Activated CD8-positive, alpha-beta memory T cell treated with anti-CD3 and anti-CD28 coated beads for 4 hours (primary cell): ENCODE data around the gene TNS4.
A peak's percentile ranks its signal among the peaks of the same experiment; 100 is the strongest.

Experiments used
- DNase-seq, 2 donors: peaks; one replicate each; pipeline ENCODE4 v3.0.0-alpha.2; 2020; ENCODE audit warnings: low read depth in 2 of 2

Gene TNS4

DNA sequence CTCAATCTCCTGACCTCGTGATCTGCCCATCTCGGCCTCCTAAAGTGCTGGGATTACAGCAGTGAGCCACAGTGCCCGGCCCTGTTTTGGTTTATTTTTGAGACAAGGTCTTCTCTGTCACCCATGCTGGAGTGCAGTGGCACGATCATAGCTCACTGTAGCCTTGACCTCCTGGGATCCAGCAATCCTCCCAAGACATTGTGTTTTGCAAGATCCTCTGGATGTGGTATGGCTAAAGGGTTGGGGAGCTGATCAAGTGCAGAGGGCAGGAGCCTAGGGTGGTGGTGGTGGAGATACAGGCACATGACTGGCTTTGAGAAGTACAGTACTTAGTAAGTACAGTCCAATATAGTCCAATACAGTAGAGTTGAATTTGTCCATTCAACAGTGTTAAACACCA, 16.6 kb upstream of the TNS4 start:
- no peak for DNase-seq

DNA sequence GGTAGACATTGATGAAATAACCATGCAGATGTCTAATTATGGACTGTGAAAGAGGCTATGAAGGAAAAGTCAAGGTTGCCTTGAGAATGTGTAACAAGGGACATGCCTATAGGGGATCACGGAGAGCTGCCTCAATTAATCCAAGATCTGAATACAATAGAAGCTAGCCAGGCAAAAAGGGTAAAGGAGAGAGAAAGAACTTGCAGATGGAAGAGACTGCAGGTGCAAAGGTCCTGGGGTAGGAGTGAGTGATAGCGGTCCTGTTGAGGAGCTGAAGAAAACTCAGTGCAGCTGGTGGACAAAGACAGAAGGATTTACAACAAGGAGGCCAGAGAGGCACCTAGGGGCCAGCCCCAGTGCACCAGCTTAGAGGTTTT, 15.9 kb upstream of the TNS4 start:
- no peak for DNase-seq

DNA sequence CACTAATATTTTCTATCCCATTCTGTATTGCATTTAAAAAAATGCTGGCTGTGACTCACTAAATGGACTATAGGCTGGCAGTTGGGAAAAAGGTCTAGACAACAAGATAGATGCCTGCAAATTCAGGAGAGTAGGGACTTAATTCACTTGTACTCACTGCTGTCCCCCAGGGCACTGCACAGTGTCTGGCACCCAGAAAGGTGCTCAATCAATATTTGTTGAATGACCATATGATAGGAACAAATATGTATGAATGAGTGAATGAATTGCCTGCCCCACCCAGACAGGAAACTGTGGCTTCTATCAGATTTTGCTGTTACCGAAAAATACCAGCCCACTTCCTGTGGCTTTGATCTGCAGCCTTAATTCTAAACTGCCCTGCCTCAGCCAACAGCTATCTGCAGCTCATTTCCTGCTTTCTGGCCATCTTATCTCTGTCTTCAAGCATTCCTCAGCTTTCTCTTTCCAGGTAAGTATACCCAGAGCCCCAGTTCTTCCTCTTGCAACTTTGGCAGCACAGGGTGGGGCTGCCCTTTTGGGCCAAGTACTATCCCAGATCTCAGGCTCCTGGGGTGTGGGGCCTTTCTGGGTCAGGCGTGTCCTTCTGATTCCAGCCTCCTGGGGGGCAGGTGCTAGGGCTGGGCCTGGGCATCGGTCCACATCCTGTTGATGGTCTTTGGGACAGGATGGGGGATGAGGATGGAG, 15.3 kb upstream of the TNS4 start:
- DNase-seq, result peak; percentile 43 to 62

DNA sequence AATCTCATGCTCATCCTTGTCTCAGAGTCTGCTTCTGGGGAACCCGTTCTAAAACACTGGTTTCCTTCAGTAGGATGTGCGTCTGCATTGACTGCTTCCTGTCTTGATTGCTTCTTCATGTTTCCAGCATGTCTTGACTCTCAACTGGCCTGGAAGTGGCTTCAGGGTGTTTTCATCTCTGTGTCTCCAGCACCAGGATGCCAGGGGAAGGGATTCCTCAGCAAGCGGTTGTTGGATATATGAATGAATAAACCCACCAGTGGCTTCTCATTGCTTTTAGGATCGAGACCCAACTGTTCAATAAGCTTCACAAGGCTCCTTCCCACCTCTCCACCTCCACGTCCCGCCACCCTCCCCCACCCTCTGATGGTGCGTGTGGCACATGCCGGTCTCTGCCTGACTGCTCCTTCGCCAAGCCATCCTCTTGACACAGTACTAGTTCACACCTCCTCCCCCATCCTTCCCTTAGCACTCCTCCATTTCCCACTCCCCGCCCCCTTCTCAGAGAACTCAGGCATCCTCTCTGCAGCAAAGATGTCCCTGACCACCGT, 14.1 kb upstream of the TNS4 start:
- no peak for DNase-seq

DNA sequence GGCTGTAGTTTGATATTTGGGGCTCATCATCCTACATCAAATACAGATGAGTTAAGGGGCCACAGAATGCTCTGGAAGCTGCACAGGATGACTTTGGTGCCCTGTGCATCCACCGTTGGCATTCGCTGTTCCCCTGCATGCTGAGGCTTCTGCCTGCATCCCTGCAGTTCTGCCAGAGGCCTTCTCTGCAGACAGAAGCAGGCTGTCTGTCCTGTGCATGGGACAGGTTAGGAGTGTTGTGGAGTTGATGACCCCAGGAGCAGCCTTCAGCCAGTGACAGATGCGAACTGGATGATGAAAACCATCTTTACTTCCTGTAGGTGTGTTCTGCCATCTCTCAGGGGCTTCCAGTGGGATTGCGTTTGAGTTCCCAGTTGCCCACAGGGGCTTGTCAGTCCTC, 13.6 kb upstream of the TNS4 start:
- DNase-seq, result no peak

DNA sequence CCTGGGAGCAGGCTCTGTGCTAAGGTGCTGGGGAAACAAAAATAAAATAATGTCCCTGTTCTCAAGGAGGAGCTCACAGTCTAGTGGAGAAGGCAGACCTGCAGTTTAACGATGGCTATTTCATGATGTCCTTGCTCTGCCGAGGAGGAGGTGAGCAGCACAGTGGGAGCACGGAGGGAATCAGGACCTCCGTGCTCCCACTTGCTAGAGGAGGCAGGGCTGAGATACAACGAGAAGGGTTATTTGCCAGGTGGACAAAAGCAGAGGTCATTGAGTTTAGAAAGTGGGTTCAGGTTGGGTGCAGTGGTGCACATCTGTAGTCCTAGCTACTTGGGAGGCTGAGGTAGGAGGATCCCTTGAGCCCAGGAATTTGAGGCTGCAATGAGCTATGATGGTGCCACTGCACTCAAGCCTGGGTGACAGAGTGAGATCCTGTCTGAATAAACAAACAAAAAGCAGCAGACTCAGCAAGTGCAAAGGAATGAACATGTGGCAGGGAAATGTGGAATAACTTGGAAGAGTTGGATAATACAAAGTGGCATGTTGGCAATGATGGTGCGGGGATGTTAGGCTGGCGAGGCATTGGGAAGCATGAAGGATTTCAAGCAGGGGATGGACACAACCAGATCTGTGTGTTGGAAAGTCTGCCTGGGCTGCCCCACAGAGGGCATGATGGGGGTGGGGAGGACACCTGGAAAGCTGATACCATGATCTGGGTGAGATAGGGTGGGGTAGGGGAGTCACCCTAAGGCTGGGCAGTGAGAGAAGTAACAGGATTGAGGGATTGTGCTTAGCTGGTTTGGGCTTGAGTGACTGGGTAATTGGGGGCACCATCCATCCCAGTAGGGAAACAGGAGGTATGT, 12.8 kb upstream of the TNS4 start:
- DNase-seq, result no peak

DNA sequence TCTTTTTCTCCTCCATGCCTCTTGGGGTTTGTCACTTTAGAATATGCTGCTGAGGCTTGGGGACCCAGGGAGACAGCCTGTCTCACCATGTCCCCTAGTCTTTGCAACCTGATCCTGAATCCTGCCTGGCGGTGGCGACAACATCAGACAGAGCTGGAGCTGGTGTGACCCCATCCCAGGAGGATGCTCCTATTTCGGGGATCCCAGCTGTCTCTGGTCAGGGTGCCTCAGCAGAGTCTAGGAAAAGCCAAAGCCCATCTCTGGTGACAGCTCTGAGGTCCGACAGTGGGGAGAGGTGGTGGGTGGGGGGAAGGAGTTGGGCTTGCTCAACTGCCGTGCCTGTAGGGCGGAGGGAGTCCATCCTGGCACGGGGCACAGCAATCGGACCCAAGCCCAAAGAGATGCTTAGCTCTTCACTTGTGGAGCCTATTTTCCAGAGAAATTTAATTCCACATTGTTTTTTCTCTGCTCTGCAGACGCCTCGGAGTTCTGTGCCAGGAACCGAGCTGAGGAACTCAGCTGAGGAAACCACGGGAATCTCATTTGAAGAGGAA, 10.3 kb upstream of the TNS4 start:
- no peak for DNase-seq

DNA sequence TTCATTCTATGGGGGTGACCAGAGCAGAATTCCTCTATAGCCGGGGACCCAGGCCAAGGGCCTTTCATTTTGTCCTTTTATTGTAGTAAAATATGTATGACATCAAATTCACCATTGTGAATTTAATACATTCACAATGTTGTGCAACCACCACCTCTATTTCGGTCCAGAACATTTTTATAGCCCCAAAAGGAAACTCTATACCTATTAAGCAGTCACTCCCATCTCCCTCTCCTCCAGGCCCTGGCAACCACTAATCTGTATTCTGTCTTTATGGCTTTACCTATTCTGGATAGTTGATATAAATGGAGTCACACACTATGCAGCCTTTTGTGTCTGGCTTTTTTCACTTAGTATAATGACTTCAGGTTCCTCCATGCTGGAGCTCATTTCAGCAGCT, 9.7 kb upstream of the TNS4 start:
- DNase-seq, result no peak

DNA sequence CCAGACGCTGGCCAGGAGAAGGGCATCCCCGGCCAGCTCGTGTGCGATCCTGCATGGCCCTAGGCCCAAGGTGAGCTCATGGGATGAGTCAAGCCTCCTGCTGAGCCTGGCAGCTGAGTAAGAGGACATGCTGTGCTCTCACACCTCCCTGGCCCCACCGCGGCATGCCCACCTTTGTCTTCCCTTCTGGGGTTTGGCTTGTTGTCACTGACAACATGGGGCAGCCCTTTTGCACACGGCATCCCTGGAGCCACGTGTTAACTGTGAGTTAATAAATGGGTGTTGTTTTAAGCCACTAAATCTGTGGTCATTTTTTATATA, 8.9 kb upstream of the TNS4 start:
- no peak for DNase-seq

DNA sequence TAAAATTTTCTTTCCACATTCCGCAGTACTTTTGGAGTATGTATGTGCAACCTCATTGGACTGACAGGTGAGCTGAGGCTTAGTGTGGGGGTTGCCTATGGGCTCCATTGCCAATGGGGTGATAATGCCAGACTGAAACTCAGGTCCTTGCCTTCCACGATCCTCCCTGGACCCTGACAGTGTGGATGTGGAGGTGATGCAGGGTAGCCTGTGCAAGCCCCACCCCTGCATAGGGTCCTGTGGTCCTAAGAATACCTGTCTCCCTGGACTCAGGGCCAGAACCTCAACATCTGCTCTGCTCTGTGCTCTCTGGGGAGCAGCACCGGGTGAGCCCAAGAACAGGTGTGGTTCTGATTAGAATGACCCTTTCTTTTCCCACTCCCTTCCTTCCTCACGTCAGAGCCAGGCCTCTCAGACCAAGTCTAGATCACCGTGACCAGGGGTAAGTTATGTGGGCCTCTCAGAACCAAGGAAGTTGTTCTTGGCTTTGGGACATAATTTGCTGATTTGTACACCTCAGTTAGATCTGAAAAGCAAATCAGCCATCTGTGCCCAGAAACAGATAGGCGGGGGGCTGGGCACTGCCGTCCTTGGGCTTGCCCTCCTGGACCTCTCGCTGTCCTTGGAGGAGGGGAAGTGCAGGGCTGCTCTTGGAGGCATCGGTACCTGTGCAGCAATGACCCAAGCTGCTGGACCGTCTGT, 8.4 kb upstream of the TNS4 start:
- DNase-seq, result no peak

DNA sequence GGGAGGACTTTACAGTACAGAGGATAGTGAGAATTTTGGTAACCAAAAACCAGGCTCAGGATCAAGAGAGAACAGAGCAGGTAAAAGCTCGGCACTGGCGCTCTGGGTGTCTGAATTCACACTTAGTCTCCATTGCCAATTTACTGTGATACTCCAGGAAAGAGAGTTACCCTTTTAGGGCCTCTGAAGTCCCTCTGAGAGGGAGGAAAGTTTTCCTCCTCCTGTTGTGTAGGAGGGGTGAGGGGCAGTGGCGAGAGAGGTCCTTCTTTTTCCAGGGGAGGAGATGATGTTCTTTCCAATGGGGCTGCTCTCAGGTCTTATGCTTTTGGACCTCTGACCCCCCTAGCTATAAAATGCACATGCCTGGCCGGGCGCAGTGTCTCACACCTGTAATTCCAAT, 5.4 kb upstream of the TNS4 start:
- no peak for DNase-seq

DNA sequence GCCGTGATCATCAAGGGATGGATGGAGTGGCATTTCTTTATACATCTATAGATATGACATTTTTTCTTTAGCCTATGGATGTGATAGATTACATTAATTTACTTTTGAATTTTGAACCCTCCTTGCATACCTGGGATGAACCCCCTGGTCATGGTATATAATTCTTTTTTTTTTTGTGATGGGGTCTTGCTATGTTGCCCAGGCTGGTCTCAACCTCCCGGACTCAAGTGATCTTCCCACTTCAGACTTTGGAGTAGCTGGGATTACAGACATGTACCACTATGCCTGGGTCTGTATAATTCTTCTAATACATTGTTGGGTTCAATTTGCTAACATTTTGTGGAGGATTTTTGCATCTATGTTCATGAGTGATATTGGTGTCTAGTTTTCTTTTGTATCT, 1.7 kb upstream of the TNS4 start:
- no peak for DNase-seq

DNA sequence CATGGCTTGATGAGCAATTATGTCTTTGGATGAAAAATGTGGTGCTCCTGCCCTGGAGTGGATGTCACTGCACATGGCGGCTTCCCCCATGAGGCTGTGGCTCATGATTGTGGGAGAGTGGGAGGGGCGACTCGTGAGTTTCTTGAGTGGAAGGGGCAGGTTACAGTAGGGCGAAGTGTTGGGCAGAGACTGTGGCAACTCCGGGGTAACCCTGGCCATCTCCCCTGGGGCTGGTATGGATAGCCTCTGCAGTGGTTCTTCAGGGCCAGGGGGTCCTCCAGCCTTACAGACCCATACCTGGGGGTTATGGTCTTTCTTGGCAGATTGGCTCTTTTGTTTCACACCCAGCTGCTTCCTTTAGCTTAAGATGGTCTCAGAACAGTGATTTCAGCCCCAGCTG, 1.3 kb upstream of the TNS4 start:
- DNase-seq, result no peak

DNA sequence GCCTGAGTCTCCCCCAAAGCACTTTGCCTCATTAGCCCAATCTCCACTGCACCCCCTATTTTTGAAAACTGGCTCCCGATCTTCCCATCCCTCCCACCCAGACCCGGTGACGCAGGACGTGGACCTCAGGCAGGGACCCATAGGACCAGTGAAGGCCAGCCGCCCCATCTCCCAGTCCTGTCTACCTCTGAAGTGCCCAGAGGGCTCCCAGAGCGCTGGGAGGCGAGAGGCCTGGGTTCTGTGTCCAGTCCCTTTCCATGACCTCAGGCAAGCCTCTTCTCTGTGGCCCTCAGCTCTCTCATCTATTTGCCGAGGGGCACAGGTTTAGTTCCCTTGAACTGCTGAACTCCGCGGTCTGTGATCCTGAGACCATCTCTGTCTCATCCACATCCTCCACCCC, 714 bp downstream of the TNS4 start:
- DNase-seq, result no peak

DNA sequence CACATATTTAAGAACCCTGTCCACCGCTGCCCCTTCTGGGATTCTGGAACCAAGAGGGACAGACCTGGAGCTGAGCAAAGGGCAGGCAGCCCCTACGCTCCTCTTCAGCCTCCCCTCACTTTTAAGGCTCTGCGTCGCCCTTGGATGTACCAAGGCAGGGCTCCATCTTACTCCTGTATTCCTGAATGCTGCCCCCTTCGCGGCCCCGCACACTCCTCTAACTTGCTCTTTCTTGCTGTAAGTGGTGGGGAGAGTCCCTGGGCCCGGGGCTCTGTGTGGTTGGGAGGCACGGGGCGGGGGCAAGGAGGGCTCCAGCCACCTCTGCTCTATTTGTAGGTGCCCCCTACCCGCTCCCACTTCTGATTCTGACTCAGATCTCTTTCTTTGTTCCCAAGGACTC, 1.2 kb downstream of the TNS4 start:
- no peak for DNase-seq

DNA sequence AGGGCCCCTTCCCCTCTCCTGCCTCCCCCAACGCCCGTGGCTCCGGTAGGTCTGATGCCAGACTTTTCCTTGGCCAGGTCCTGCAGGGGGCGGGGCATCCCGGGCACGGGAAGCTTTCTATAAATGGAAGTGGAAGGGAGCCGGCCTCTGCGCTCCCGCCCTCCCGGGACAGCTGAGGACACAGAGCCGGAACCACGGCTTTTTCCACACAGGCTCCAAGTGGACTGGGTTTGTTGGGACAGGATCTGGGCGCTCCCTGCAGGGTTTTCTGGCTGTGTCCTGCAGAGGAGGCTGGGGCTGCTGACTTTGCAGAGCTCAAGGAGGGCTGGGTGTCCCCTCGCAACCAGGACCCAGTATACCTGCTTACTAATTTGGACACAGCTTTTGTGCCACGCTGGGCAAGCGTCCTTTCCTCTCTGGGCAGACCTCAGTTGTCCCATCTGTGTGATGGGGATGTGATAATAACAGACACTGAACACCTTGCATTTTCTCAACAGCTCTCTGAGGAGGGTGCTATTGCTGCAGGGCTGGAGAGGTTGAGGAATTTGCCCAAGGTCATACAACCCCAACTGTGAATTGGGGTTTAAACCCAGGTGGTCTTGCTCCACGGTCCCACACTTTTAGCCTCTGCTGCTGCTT, 1.8 kb downstream of the TNS4 start:
- no peak for DNase-seq

DNA sequence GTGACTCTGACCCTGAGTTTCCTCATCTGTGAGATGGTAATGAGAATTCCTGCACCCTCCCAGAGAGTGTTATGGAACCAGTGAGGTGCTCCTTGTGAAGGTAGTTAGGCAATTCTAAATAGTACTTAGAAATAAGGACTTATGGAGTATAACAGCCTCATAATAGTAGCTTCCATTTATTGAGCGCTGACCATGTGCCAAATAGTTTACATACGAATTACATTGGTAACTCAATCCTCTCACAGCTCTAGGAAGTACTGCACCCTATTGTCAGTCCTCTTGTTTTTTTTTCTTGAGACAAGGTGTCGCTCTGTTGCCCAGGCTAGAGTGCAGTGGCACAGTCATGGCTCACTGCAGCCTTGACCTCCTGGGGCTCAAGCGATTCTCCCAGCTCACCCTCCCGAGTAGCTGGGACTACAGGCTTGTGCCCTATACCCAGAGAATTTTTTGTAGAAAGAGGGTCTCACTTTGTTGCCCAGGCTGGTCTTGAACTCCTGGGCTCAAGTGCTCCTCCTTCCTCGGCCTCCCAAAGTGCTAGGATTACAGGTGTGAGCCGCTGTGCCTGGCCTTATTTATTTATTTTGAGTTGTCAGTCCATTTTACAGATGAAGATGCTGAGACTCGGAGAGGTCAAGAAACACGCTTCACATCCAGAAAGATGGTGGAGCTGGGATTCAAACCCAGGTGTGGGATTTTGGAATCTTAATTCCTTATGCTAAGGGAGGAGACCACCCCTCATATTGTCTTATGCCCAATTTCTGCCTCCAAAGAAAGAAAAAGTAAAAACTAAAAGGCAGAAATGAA, 2.9 kb downstream of the TNS4 start:
- no peak for DNase-seq

DNA sequence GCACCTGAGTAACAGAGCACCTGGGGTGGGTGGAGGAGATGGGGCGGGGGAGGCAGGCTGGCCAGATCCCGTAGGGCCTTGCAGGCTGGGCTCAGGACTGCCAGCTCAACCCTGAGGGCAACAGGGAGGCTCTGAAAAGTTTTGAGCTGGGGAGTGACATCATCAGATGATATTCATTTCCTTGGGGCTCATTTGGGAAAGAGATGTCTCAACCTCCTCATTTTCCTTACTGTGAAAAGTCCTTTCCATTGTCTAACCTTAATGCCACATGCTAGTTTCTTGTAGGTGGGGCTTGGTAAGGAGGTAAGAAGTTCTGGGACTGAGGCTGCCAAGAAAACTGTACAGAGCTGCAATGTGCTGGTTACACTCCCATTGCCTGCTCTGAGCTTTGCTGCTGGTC, 3.7 kb downstream of the TNS4 start:
- DNase-seq, result no peak

DNA sequence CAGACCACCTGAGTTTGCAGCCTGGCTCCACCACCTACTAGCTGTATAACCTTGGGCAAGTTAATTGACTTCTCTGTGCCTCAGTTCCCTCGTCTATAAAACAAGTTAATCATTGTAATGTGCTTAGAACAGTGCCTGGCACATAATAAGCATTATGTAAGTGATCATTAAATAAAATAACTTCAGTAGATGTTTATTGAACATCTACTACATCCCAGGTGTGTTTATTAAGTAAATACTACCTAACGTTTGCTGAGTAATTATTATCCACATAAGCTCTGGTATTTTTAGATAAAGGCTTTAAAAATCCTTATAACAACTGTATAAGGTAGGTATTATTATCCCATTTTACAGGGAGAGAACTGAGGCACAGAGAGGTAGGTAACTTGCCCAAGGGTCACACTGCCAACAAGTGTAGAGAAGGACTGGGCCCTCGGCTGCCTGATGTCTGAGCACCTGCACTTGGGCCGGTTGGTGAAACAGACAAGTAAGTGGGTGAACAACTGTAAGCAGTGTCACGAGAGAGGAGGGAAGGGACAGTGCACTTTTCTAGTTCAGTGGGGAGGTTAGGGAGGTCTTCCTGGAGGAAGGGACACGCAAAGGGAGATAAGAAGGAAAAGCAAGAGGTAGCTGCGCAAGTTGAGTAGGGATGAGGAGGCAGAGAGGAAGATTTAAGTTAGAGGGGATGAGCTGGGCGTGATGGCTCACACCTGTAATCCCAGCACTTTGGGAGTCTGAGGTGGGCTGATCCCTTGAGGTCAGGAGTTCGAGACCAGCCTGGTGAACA, 4.6 kb downstream of the TNS4 start:
- DNase-seq, result no peak

DNA sequence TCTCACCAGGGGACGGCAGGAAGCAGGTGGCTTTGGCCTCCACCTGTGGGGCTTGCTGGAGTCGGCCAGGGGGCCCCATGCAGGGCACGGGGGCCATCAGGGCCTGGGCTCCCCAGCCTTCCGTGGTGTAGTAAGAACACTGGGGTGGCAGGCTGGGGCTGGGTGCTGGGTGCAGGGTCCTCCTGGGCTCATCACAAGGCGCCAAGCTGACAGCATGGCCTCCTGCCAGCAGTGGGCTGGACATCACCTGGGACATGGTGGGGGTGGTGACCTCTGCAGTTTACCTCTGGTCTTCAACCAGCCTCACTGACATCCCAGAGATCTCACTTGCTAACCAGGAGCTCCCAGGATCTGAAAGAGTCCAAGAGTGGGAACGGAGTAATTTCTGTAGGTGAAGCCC, 5.3 kb downstream of the TNS4 start:
- DNase-seq, result no peak
